Measurements from ENCODE around the gene F11. TPM values are rescaled to one million over a fixed set of nuclear protein-coding genes. Genes with fewer than 3 reads are reported as not detected.
"Not testable (repeated sequence)": the region's sequence is repeated elsewhere in the genome, so short reads cannot be mapped to it uniquely, and the experiment has no call there.

F11 gene
- total RNA-seq, 2 donors from 2014 or later, result not detected

- no peak overlapping the region for H3K27ac Mint-ChIP-seq
- no peak for DNase-seq
- no peak for ATAC-seq
- no peaks in the 10 kb centered on the region for H3K27me3 Mint-ChIP-seq
- no peak overlapping the region for H3K4me3 Mint-ChIP-seq
- H3K36me3 Mint-ChIP-seq (ENCODE audit: low read depth), result no peaks in the 10 kb centered on the region
- H3K9me3 ChIP-seq (ENCODE audit: control insufficient read depth, low read length, poor library complexity, severe bottlenecking), result no peaks in the 10 kb centered on the region
- H3K4me1 Mint-ChIP-seq, result peaks cover 2% of the 10 kb centered on the region
These were observed 25.0 kb upstream of the F11 start for GRCh38 chr4:186240848-186241491.

GRCh38 chr4:186241616-186242015 lies 24.4 kb upstream of the F11 start:
- H3K27me3 Mint-ChIP-seq, result no peaks in the 10 kb centered on the region
- ATAC-seq (no peak), DNase-seq (no peak)
- no peaks in the 10 kb centered on the region for H3K36me3 Mint-ChIP-seq (ENCODE audit: low read depth)
- no peaks in the 10 kb centered on the region for H3K9me3 ChIP-seq (ENCODE audit: control insufficient read depth, low read length, poor library complexity, severe bottlenecking)
- no peak overlapping the region for H3K4me3 Mint-ChIP-seq
- H3K27ac Mint-ChIP-seq, result no peak overlapping the region
- peaks cover 2% of the 10 kb centered on the region for H3K4me1 Mint-ChIP-seq

- ATAC-seq; DNase-seq; H3K36me3 Mint-ChIP-seq (ENCODE audit: low read depth); H3K4me1 Mint-ChIP-seq; H3K4me3 Mint-ChIP-seq; H3K27me3 Mint-ChIP-seq; H3K9me3 ChIP-seq (ENCODE audit: control insufficient read depth, low read length, poor library complexity, severe bottlenecking); H3K27ac Mint-ChIP-seq: not testable (repeated sequence)
These were observed 24.0 kb upstream of the F11 start for GRCh38 chr4:186242031-186242430.

- ATAC-seq (no peak), DNase-seq (no peak)
- Mint-ChIP-seq H3K4me3 (no peak overlapping the region), H3K27ac (no peak overlapping the region), H3K27me3 (no peaks in the 10 kb centered on the region), H3K36me3 (ENCODE audit: low read depth) (no peaks in the 10 kb centered on the region), H3K4me1 (no peaks in the 10 kb centered on the region)
- H3K9me3 ChIP-seq (ENCODE audit: control insufficient read depth, low read length, poor library complexity, severe bottlenecking), result no peaks in the 10 kb centered on the region
These were observed 22.7 kb upstream of the F11 start for GRCh38 chr4:186243331-186243730.

GRCh38 chr4:186244835-186245234 lies 21.2 kb upstream of the F11 start:
- no peak for ATAC-seq
- Mint-ChIP-seq H3K36me3 (ENCODE audit: low read depth) (no peaks in the 10 kb centered on the region), H3K27ac (no peak overlapping the region)

GRCh38 chr4:186247062-186247752 lies 18.8 kb upstream of the F11 start:
- not testable (repeated sequence) for ATAC-seq; H3K9me3 ChIP-seq (ENCODE audit: control insufficient read depth, low read length, poor library complexity, severe bottlenecking); DNase-seq; H3K27ac Mint-ChIP-seq; H3K36me3 Mint-ChIP-seq (ENCODE audit: low read depth); H3K27me3 Mint-ChIP-seq; H3K4me3 Mint-ChIP-seq; H3K4me1 Mint-ChIP-seq

More at GRCh38 chr4:186244835-186245234, 21.2 kb upstream of the F11 start:
- no peaks in the 10 kb centered on the region for H3K9me3 ChIP-seq (ENCODE audit: control insufficient read depth, low read length, poor library complexity, severe bottlenecking)
- no peak for DNase-seq
- no peaks in the 10 kb centered on the region for H3K27me3 Mint-ChIP-seq
- no peaks in the 10 kb centered on the region for H3K4me1 Mint-ChIP-seq
- no peak overlapping the region for H3K4me3 Mint-ChIP-seq

- Mint-ChIP-seq H3K27ac (no peak overlapping the region), H3K27me3 (no peaks in the 10 kb centered on the region), H3K36me3 (ENCODE audit: low read depth) (peaks cover 4% of the 10 kb centered on the region), H3K4me3 (no peak overlapping the region), H3K4me1 (no peaks in the 10 kb centered on the region)
- DNase-seq (no peak), ATAC-seq (no peak)
- H3K9me3 ChIP-seq (ENCODE audit: control insufficient read depth, low read length, poor library complexity, severe bottlenecking), result no peaks in the 10 kb centered on the region
These were observed 17.3 kb upstream of the F11 start for GRCh38 chr4:186248643-186249042.

GRCh38 chr4:186249785-186250754 lies 15.9 kb upstream of the F11 start:
- Mint-ChIP-seq H3K4me3 (no peak overlapping the region), H3K27me3 (no peaks in the 10 kb centered on the region), H3K36me3 (ENCODE audit: low read depth) (peaks cover 9% of the 10 kb centered on the region), H3K4me1 (no peaks in the 10 kb centered on the region), H3K27ac (no peak overlapping the region)
- no peak for ATAC-seq
- H3K9me3 ChIP-seq (ENCODE audit: control insufficient read depth, low read length, poor library complexity, severe bottlenecking), result no peaks in the 10 kb centered on the region
- DNase-seq, result no peak

GRCh38 chr4:186250760-186251159 lies 15.2 kb upstream of the F11 start:
- no peak for DNase-seq
- Mint-ChIP-seq H3K4me3 (no peak overlapping the region), H3K27ac (no peak overlapping the region), H3K36me3 (ENCODE audit: low read depth) (peaks cover 9% of the 10 kb centered on the region), H3K4me1 (no peaks in the 10 kb centered on the region), H3K27me3 (no peaks in the 10 kb centered on the region)
- no peak for ATAC-seq
- H3K9me3 ChIP-seq (ENCODE audit: control insufficient read depth, low read length, poor library complexity, severe bottlenecking), result no peaks in the 10 kb centered on the region

- Mint-ChIP-seq H3K27me3 (no peaks in the 10 kb centered on the region), H3K27ac (no peak overlapping the region), H3K36me3 (ENCODE audit: low read depth) (peaks cover 9% of the 10 kb centered on the region), H3K4me1 (no peaks in the 10 kb centered on the region), H3K4me3 (no peak overlapping the region)
- no peaks in the 10 kb centered on the region for H3K9me3 ChIP-seq (ENCODE audit: control insufficient read depth, low read length, poor library complexity, severe bottlenecking)
- no peak for ATAC-seq
- DNase-seq, result no peak
These were observed 10.9 kb upstream of the F11 start for GRCh38 chr4:186255122-186255521.

GRCh38 chr4:186258216-186258811 lies 7.7 kb upstream of the F11 start:
- H3K36me3 Mint-ChIP-seq (ENCODE audit: low read depth), result peaks cover 5% of the 10 kb centered on the region
- ATAC-seq (no peak), DNase-seq (no peak)
- peaks cover 15% of the 10 kb centered on the region for H3K27me3 Mint-ChIP-seq
- no peaks in the 10 kb centered on the region for H3K4me1 Mint-ChIP-seq
- H3K27ac Mint-ChIP-seq, result no peak overlapping the region
- H3K4me3 Mint-ChIP-seq, result no peak overlapping the region
- no peaks in the 10 kb centered on the region for H3K9me3 ChIP-seq (ENCODE audit: control insufficient read depth, low read length, poor library complexity, severe bottlenecking)

- no peak for ATAC-seq
- Mint-ChIP-seq H3K4me1 (no peaks in the 10 kb centered on the region), H3K27ac (no peak overlapping the region), H3K4me3 (no peak overlapping the region), H3K36me3 (ENCODE audit: low read depth) (no peaks in the 10 kb centered on the region), H3K27me3 (peaks cover 29% of the 10 kb centered on the region)
- no peaks in the 10 kb centered on the region for H3K9me3 ChIP-seq (ENCODE audit: control insufficient read depth, low read length, poor library complexity, severe bottlenecking)
- no peak for DNase-seq
These were observed 5.9 kb upstream of the F11 start for GRCh38 chr4:186260117-186260503.

Data from T-helper 17 cell (primary cell).